GM19455 (cell line): ENCODE data around the gene CTNNA2.
"Not testable (repeated sequence)": the region's sequence is repeated elsewhere in the genome, so short reads cannot be mapped to it uniquely, and the experiment has no call there.

Experiments used
- ATAC-seq: cut with Tn5 transposase; IDR thresholded peaks from one replicate; pipeline ENCODE4 v1.9.1; 2021; ENCODE audit not compliant: unreplicated experiment

CTNNA2 gene

GRCh38 chr2:80016171-80016570 lies 503.3 kb downstream of the CTNNA2 start:
- ATAC-seq, result no peak

DNA sequence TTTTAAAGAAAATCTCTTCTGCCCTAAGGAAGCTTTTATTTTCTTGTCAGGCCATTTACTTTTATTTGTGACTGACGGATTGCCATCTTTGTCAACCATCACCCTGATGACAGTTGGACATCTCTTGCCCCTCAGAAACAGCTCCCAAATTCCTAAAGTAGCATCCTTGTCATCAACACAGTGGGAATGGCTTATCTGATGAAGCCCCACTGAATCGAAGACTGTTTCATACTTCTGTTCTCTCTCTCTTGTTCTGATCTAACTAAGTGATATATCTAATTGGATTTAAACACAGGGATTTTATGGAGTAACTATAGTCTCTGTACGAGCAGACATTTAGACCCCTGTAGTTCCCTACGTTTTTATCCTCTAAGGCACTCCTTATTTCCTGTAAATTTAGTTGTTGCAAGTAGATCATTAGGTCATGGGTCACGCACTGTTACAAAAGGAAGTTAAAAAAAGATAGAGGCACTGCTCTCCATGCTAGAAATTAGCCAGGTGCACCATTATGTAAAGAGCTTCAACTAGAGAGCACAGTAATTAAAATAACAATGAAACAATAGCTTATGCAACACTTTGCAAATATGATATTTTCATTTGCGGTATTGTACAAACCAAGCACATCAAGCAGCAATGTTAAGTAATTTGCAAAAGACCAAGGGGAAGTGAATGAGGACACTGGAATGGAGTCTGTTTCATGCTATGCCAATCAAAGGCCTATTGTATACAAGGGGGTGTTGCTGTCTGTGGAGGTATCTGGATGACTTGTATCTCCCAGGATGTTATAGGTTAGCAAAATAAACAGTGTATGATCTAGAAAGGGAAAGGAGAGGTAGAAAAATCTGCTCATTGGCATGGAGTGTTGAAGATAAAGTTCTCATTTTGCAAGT lies 507.0 kb downstream of the CTNNA2 start:
- no peak for ATAC-seq

- ATAC-seq, result no peak
These were observed 509.2 kb downstream of the CTNNA2 start for GRCh38 chr2:80022018-80022417.

DNA sequence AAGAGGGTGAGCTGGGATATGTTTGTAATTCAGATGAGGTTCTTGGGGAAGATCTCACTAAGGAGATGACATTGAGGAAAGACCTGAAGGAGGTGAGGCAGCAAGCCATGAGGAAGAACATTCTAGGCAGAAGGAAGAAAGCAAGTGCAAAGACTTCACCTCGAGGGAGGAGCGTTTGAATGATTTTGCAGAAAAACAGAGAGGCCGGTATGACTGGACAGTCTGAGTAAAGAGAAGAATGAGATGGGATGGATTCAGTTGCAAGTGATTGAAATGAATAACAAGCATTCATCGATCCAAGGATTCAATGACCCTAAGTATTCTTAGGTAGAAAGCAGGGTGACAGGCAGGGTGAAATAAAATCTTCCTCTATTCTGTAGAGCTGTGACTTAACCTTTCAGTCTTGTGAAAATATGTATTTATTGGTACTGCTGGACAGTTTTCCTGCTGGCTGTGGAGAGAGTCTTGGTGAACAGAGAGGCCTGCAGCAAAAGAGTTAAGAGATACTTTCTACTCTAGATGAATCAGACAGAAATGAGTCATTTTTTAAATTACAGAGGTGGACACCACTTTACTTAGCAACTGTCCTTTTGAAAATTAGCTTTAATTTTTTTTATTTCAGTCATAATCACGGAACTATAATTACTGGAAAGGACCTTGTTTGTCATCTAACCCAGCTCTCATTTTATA lies 513.3 kb downstream of the CTNNA2 start:
- no peak for ATAC-seq

DNA sequence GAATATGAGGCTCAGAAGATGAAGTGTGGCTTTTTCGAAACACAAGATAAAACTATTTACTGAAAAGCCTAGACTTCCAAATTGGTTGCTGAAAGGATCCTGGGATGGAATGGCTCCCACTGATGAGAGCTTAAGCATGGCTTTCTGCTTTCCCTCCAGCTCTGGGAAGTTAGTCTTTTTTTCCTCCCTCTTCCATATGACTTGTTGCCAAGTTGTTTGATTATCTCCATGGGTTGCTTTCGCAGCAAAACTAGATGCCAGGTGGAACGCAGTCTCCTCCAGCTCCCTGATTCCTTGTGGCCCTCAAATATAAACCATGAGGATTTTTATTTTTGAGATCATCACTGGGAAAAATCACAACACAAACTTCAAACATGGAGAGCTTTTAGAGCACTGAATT lies 515.2 kb downstream of the CTNNA2 start:
- no peak for ATAC-seq

GRCh38 chr2:80028584-80028983 lies 515.7 kb downstream of the CTNNA2 start:
- no peak for ATAC-seq

- no peak for ATAC-seq
These were observed 517.3 kb downstream of the CTNNA2 start for GRCh38 chr2:80030135-80030534.

DNA sequence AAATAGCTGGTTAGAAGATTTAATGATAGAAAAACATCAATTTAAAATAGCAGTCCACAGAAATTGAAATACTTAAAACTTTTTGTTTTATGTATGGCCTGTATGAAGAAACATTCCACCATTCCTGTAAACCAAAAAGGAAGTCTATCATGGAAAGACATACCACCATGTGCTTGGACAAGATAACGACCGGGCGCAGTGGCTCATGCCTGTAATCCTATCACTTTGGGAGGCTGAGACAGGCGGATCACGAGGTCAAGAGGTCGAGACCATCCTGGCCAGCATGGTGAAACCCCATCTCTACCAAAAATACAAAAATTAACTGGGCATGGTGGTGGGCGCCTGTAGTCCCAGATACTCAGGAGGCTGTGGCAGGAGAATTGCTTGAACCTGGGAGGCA lies 519.8 kb downstream of the CTNNA2 start:
- not testable (repeated sequence) for ATAC-seq

GRCh38 chr2:80035749-80036285 lies 523.0 kb downstream of the CTNNA2 start:
- no peak for ATAC-seq

DNA sequence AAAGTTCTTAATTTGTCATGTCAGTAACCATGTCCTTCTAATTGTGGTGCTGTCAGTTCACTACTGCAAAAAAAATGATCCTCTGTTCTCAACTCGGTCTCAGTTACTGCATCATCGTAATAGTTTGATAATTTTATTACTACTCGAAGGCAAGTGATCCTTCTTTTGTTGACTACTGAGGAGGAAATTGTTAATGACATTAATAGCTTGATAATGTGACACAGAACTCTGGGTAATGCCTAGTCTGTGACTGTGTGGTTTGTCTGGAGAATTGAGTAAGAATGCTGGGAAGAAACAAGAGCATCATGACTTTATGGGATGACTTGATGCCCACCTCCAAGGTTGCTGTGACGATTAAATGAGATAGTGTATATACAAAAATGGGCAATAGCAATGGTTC lies 524.5 kb downstream of the CTNNA2 start:
- ATAC-seq, result no peak

- ATAC-seq, result no peak
These were observed 527.4 kb downstream of the CTNNA2 start for GRCh38 chr2:80040226-80040625.

DNA sequence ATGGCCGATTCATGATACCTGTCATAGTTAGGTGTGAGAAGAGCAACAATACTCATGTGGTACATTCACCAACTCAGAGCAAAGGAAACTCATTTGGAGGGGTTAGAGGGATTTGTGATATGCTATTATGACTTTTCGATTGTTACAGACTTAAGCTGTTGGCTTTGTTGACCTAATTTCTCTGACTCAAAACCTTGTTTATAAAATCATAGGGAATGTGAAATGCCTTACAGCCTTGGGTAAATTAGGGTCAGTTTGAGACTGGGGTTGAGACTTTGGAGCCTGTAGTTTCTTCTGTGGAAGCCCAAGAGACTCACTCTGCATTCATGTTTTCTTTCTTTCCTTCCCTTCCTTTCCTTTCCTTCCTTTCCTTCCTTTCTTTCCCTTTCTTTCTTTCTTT lies 529.8 kb downstream of the CTNNA2 start:
- no peak for ATAC-seq

DNA sequence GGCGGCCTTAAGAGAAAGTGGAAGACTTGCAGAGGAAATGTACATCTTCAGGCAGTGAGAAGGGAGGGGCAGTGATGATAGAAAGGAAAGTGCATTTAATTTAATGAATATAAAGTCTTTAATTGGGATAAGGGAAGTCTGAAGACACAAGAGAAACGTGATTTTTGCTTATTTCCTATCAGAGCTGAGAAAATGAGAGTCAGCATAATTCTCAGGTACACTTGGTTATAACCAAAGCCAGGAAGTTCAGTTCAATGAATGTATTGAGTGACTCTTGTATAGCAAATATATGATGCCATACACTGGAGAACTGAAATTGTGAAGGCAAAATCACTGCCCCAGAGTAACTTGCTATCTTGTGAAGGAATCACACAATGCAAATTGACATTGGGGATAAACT lies 535.4 kb downstream of the CTNNA2 start:
- ATAC-seq, result no peak

DNA sequence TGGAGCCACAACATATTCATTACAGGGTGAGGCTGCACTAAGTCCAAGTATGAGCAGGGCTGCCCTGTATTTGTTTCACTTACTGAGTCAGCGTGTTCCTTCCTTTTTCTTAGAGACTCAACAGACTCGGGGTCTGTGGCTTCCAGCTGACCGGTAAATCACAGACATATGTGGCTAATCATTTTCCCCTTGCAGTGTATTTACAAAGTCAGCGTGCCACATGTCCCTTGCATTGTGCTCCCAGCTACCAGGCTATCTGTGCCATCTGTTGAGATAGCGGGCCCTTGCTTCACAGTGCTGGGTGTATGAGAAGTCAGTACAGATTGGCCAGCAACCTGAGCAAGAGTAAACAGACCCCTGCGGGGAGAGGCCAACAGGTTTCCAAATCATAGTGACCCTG lies 537.4 kb downstream of the CTNNA2 start:
- no peak for ATAC-seq

DNA sequence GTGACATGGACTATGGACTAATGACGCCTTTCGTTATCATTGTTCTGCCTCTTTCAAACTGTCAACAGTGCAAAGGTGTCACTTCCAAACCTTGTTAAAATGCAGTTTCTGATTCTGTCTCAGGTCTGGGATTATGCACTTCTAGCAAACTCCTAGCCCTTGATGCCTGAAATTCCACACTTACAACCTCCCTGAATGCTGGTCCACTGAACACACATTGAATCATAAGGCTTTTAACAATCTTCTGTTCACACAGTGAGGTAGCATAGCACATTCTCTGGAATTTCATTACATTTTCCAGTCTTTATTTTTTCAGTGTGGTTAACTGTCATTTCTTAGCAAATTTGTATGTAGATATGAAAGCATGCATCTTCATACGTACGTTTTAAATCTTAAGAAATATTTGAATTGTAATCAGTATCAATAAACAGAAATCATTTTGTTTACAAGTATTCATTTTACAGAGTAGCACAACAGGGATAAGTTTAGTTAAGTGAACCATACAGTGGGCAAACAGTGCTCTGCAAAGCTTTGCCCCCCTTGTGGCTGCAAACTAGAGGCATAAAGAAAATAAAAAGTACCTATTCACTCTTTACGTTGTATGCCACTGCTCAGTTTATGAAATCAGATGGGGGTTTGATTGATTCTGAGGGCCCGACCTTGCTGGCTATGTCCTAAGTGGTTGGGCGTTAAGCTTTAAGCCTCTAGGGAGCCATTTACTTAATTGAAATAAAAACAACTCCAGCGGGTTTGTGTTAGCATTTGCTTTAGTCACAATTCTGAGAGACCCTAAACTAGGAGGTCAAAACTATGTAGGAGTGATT lies 540.9 kb downstream of the CTNNA2 start:
- no peak for ATAC-seq

DNA sequence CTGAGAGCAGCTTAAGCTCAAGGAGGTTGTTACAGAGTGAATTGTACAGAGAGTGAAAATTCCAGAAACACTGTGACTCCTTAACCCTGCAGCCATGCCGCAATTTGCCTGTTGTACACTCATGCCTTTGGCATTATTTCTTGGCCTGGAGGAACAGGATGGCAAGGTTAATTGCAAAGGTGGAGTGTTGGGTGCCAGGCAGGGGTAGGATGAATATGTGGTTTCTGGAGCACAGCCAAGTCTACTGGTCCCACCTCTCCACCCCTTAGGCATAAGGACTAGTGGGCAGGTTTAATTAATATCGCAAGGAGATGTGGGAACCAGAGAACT lies 541.5 kb downstream of the CTNNA2 start:
- no peak for ATAC-seq

DNA sequence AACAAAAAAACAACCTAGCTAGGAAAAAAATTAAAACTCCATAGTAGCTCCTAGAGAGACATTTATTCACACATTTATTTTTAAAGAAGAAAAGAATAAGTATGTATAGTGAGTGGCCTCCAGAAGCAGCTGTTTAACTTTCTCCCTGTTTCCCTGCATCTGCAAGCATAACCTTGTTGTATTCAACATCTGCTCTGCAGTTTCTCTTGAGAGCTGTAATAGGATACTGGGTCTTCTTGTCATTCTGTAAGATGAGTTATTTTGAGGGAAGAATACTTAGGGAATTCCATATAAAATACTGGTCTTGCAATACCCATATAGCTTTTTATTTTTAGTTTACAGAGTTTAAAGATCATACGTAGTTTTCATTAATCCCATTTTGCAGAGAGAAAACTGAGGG lies 545.1 kb downstream of the CTNNA2 start:
- ATAC-seq, result no peak

- ATAC-seq, result no peak
These were observed 545.7 kb downstream of the CTNNA2 start for GRCh38 chr2:80058562-80058961.

DNA sequence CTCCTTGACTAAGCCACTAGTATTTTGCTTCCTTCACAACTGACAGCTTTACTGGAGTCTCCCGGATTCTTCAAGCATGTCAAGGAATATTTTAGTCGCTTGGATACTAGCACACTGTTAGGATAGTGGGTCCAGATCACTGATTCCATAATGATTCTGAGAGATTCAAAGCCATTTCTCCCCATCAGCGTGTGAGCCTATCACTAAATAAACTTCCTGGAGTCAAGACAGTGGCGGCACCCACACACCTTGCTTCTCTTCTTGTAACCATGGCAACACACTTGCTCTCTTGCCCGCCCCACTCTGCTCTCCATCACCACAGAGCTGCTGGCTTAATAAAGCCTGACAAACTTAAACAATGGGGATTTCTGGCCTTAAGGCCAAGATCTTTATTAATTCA lies 546.6 kb downstream of the CTNNA2 start:
- no peak for ATAC-seq

DNA sequence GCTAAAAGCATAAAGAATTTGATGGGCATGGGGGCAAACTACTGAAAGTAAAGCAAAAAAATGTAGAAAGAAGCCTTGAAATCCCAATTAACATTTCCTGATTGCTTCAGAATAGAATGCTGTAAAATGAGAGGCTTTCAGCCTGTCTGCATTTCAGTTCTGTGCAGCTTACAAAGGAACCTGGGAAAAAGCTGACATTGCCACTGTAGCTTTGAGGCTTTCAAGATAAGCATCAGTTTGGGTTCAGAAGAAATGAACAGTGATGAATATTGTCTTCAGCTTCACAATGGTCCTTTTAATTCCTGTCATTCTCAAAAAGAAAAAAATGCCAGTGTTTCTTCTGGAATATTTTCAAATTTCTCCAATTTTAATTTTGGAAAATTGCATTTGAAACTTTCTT lies 549.0 kb downstream of the CTNNA2 start:
- no peak for ATAC-seq

GRCh38 chr2:80062298-80062697 lies 549.4 kb downstream of the CTNNA2 start:
- no peak for ATAC-seq
